GM12878 (cell line): ENCODE measurements around the gene CTBP1. TPM values are rescaled to one million over a fixed set of nuclear protein-coding genes. Genes with fewer than 3 reads are reported as not detected.

Experiments used
- ATAC-seq: fragments of 200-7000 bp; cut with Tn5 transposase; 3 replicates; pipeline ENCODE4 v1.9.1; 2020; ENCODE audit warnings: mild to moderate bottlenecking, moderate library complexity
- Bru-seq: library from RNA; stranded (reverse); fragments of 400-500 nt; gene quantifications from one replicate; lab custom pipeline; 2021; lab: Mats Ljungman, UMichigan
- BruChase-seq, 2 experiments: library from RNA; stranded (reverse); fragments of 400-500 nt; gene quantifications; one replicate each; lab custom pipeline; 2021; lab: Mats Ljungman, UMichigan
- BruUV-seq: library from RNA; stranded (reverse); fragments of 400-500 nt; replicated peaks from 2 replicates; lab custom pipeline; 2021; lab: Mats Ljungman, UMichigan
- CTCF ChIA-PET: fragments of 300-600 bp; sonication (Branson Sonifier 250); formaldehyde crosslinking; extraction: SDS; loops from one replicate; lab custom pipeline; 2021; ENCODE audit warnings: inconsistent platforms; lab: Yijun Ruan, JAX
- POLR2A ChIA-PET: fragments of 350-600 bp; formaldehyde crosslinking; extraction: SDS; loops from one replicate; lab custom pipeline; 2021; ENCODE audit warnings: inconsistent platforms; lab: Charles Lee
- RAD21 ChIA-PET: fragments of 300-600 bp; sonication (Branson Sonifier 250); formaldehyde crosslinking; loops from one replicate; lab custom pipeline; 2023; ENCODE audit warnings: antibody characterized with exemption; ENCODE audit not compliant: unreplicated experiment; lab: Charles Lee
- SMC1A ChIA-PET: fragments of 300-600 bp; sonication (Branson Sonifier 250); formaldehyde crosslinking; loops from one replicate; lab custom pipeline; 2023; ENCODE audit not compliant: unreplicated experiment, uncharacterized antibody; lab: Charles Lee
- DNase-seq: peaks from one replicate; pipeline ENCODE4 v3.0.0-alpha.2; 2011; ENCODE audit warnings: low read depth, low spot score
- FAIRE-seq: peaks from 3 replicates; lab custom pipeline; 2011; peaks lifted over from hg19 to GRCh38; lab: Jason Lieb, UNC
- H2AFZ ChIP-seq: 2 replicates; pipeline ENCODE4 v1.6.0; 2011; ENCODE audit warnings: low read depth, low read length, control low read depth; ENCODE audit not compliant: control insufficient read depth
- H3K27ac ChIP-seq: 2 replicates; pipeline ENCODE4 v1.5.1; 2011; ENCODE audit warnings: control low read depth; ENCODE audit not compliant: control insufficient read depth, insufficient read depth
- H3K27me3 ChIP-seq, 2 experiments: replicated peaks in 1 of 2; 2 replicates each; pipeline versions ENCODE4 v1.6.0 to v1.6.1; 2011; ENCODE audit warnings: low read length in 1 of 2; ENCODE audit not compliant: control insufficient read depth in 2 of 2, insufficient read depth in 2 of 2
- H3K36me3 ChIP-seq, 2 experiments: 2 replicates each; pipeline ENCODE4 v1.5.1; 2011; ENCODE audit warnings: low read length in 1 of 2; ENCODE audit not compliant: control insufficient read depth in 2 of 2, insufficient read depth in 2 of 2
- H3K4me1 ChIP-seq: 2 replicates; pipeline ENCODE4 v1.6.1; 2011; ENCODE audit warnings: mild to moderate bottlenecking, low read length, moderate library complexity, mixed read lengths; ENCODE audit not compliant: control insufficient read depth, insufficient read depth
- H3K4me2 ChIP-seq: 2 replicates; pipeline ENCODE4 v1.6.0; 2011; ENCODE audit warnings: control low read depth; ENCODE audit not compliant: control insufficient read depth, insufficient read depth
- H3K4me3 ChIP-seq: fragments of 200-600 bp; sonication (generic); 2 replicates; pipeline ENCODE4 v1.5.1; 2016
- H3K79me2 ChIP-seq: 2 replicates; pipeline ENCODE4 v1.6.0; 2011; ENCODE audit warnings: low read length; ENCODE audit not compliant: control insufficient read depth, insufficient read depth
- H3K9ac ChIP-seq: 2 replicates; pipeline ENCODE4 v1.8.0; 2011; ENCODE audit warnings: low read length, control low read depth, mixed read lengths; ENCODE audit not compliant: control insufficient read depth, insufficient read depth
- H3K9me3 ChIP-seq: replicated peaks from 3 replicates; pipeline ENCODE4 v1.5.1; 2011; ENCODE audit warnings: mild to moderate bottlenecking, low read length; ENCODE audit not compliant: control insufficient read depth, insufficient read depth
- H4K20me1 ChIP-seq: 2 replicates; pipeline ENCODE4 v1.6.0; 2011; ENCODE audit not compliant: control insufficient read depth, insufficient read depth
- CREM ChIP-seq: IDR thresholded peaks from 2 replicates; pipeline ENCODE4 v1.6.1; 2014; ENCODE audit warnings: antibody characterized with exemption, low read depth
- EGR1 ChIP-seq, 2 experiments: IDR thresholded peaks; 1 replicate in 1 of 2; 2 replicates in 1 of 2; pipeline ENCODE4 v1.6.1; 2011 to 2012; ENCODE audit warnings: low read depth in 2 of 2, low read length in 2 of 2, borderline replicate concordance in 1 of 2, mild to moderate bottlenecking in 1 of 2, moderate library complexity in 1 of 2
- MTA3 ChIP-seq: IDR thresholded peaks from 2 replicates; pipeline ENCODE4 v1.6.1; 2012; ENCODE audit warnings: low read length, inconsistent platforms, borderline replicate concordance
- MYC ChIP-seq: IDR thresholded peaks from 2 replicates; pipeline ENCODE4 v1.6.1; 2011; ENCODE audit warnings: mild to moderate bottlenecking, low read length, moderate library complexity, inconsistent platforms; ENCODE audit not compliant: insufficient read depth, insufficient replicate concordance, insufficient read length, severe bottlenecking
- NKRF ChIP-seq: fragments of 450-650 bp; conservative IDR thresholded peaks from 2 replicates; pipeline ENCODE4 v1.6.1; 2017; ENCODE audit warnings: mild to moderate bottlenecking, moderate library complexity
- POLR2AphosphoS5 ChIP-seq: IDR thresholded peaks from 2 replicates; pipeline ENCODE4 v1.6.1; 2011; ENCODE audit warnings: mild to moderate bottlenecking, low read length, inconsistent platforms
- POU2F2 ChIP-seq: IDR thresholded peaks from 3 replicates; pipeline ENCODE4 v1.6.1; 2011; ENCODE audit warnings: low read depth, mild to moderate bottlenecking, low read length, borderline replicate concordance
- SPI1 ChIP-seq: IDR thresholded peaks from 2 replicates; pipeline ENCODE4 v1.6.1; 2011; ENCODE audit warnings: low read depth, mild to moderate bottlenecking, low read length, moderate library complexity, borderline replicate concordance; ENCODE audit not compliant: insufficient read depth
- SREBF1 ChIP-seq: IDR thresholded peaks from 2 replicates; pipeline ENCODE4 v1.6.1; 2012; ENCODE audit warnings: mild to moderate bottlenecking, low read length
- TBL1XR1 ChIP-seq: IDR thresholded peaks from 2 replicates; pipeline ENCODE4 v1.6.1; 2012; ENCODE audit warnings: low read depth, low read length, improper control_type of control experiment
- TCF12 ChIP-seq: IDR thresholded peaks from 2 replicates; pipeline ENCODE4 v1.6.1; 2011; ENCODE audit warnings: low read depth, mild to moderate bottlenecking, low read length
- WGBS: methylation state at CpG from one replicate; pipeline ENCODE4 v1.1.6; 2016; ENCODE audit warnings: low lambda C conversion rate; ENCODE audit not compliant: insufficient replicate concordance, insufficient coverage; ENCODE audit errors: missing lambda C conversion rate; 5-methylcytosine and 5-hydroxymethylcytosine counted together
- in situ Hi-C: fragments of 300-500 bp; cut with MboI; formaldehyde crosslinking; loops from 9 replicates; pipeline ENCODE4 v1.14.3; 2018; ENCODE audit warnings: mixed read lengths
- intact Hi-C: fragments of 100-400 bp; cut with micrococcal nuclease; formaldehyde crosslinking; loops from one replicate; pipeline ENCODE4 v1.14.2; 2022; ENCODE audit not compliant: unreplicated experiment
- long read RNA-seq, 2 experiments: library from polyadenylated mRNA; unstranded; transcript quantifications; one replicate each; pipeline ENCODE4 v2.0.0, GENCODE V29; 2019 to 2020
- polyA minus RNA-seq, 3 experiments: library from RNA; depleted of rRNA, polyadenylated mRNA; stranded (reverse); fragments of >200 nt; gene quantifications; 2 replicates each; pipeline ENCODE4 v1.2.3, GENCODE V29; 2011
- polyA plus RNA-seq, 11 experiments: library from polyadenylated mRNA; depleted of rRNA in 4 of 11; unstranded in 6 of 11; stranded (reverse) in 5 of 11; fragments of >200 nt; fragmentation: Nextera tagmentation in 4 of 11; fragmentation: Illumina TruSeq in 1 of 11; extraction: Ambion mirVana in 4 of 11; extraction: Trizol in 1 of 11; gene quantifications; 1 replicate in 1 of 11; 2 replicates in 10 of 11; pipeline versions ENCODE4 v1.2.1 to v1.2.3, GENCODE V29; 2011 to 2016; ENCODE audit warnings: inconsistent platforms in 2 of 11, missing spikeins in 2 of 11, low read depth in 1 of 11
- total RNA-seq, 4 experiments: library from RNA; depleted of rRNA in 3 of 4; stranded (reverse); fragments of >200 nt in 3 of 4; fragmentation: Illumina TruSeq in 1 of 4; extraction: Trizol in 1 of 4; gene quantifications; 2 replicates each; pipeline versions ENCODE4 v1.2.1 to v1.2.3, GENCODE V29; 2013 to 2021
- TF ChIP-seq, protein P1 (sequence below): fragments of 450-650 bp; IDR thresholded peaks from 2 replicates; pipeline ENCODE4 v1.6.1; 2018; ENCODE audit warnings: borderline replicate concordance, mild to moderate bottlenecking; ENCODE audit not compliant: partially characterized antibody

CTBP1 gene
- total RNA-seq (2013; cell fraction: nucleolus; rRNA removed) = 114 and 143 TPM in 2 replicates
- total RNA-seq (2014; rRNA removed) = 143 and 160 TPM in 2 replicates
- 53.9 and 62.2 TPM in 2 replicates for total RNA-seq (2014; rRNA removed; fragmentation: Illumina TruSeq; extraction: Trizol)
- 182 TPM in 2 replicates for total RNA-seq (2021)
- polyA plus RNA-seq (2011; ENCODE audit: low read depth) = 42.6 TPM
- 59.1 and 78.2 TPM in 2 replicates for polyA plus RNA-seq (2011; rRNA removed)
- polyA plus RNA-seq (2011; cell fraction: cytosol; rRNA removed) = 120 and 316 TPM in 2 replicates
- 515 and 586 TPM in 2 replicates for polyA plus RNA-seq (2011; cell fraction: nucleus; rRNA removed)
- 132 and 134 TPM in 2 replicates for polyA plus RNA-seq (2012)
- 45.1 and 63.9 TPM in 2 replicates for polyA plus RNA-seq (2014; fragmentation: Illumina TruSeq; extraction: Trizol)
- polyA plus RNA-seq (2014; fragmentation: Nextera tagmentation; extraction: Ambion mirVana) = 10 to 100 TPM in 1 of 2 experiments, 1 to 10 TPM in 1; 7.4 to 21.2 TPM
- polyA plus RNA-seq (2014; rRNA removed) = 164 and 182 TPM in 2 replicates
- polyA plus RNA-seq (2016; fragmentation: Nextera tagmentation; extraction: Ambion mirVana) = 10 to 100 TPM; 36.8 to 43.1 TPM
- polyA minus RNA-seq (2011; rRNA and poly(A)+ RNA removed) = 94.5 and 212 TPM in 2 replicates
- 114 and 138 TPM in 2 replicates for polyA minus RNA-seq (2011; cell fraction: cytosol; rRNA and poly(A)+ RNA removed)
- 50.2 and 76.5 TPM in 2 replicates for polyA minus RNA-seq (2011; cell fraction: nucleus; rRNA and poly(A)+ RNA removed)
- Bru-seq, nascent RNA = percentile 75 among the genes with signal in this experiment
- percentile 90 among the genes with signal in this experiment for BruChase-seq, experiment 1, labeled RNA remaining after a 6-hour chase
- BruChase-seq, experiment 2, labeled RNA remaining after a 2-hour chase = percentile 84 among the genes with signal in this experiment
- long read RNA-seq, experiment 1, partial matches to known transcripts = 8 of 26 reads
- long read RNA-seq, experiment 1, other reads (novel, unspliced or antisense) = 18 of 26 reads
- long read RNA-seq, experiment 2, partial matches to known transcripts = 0 of 24 reads
- long read RNA-seq, experiment 2, other reads (novel, unspliced or antisense) = 24 of 24 reads

DNA sequence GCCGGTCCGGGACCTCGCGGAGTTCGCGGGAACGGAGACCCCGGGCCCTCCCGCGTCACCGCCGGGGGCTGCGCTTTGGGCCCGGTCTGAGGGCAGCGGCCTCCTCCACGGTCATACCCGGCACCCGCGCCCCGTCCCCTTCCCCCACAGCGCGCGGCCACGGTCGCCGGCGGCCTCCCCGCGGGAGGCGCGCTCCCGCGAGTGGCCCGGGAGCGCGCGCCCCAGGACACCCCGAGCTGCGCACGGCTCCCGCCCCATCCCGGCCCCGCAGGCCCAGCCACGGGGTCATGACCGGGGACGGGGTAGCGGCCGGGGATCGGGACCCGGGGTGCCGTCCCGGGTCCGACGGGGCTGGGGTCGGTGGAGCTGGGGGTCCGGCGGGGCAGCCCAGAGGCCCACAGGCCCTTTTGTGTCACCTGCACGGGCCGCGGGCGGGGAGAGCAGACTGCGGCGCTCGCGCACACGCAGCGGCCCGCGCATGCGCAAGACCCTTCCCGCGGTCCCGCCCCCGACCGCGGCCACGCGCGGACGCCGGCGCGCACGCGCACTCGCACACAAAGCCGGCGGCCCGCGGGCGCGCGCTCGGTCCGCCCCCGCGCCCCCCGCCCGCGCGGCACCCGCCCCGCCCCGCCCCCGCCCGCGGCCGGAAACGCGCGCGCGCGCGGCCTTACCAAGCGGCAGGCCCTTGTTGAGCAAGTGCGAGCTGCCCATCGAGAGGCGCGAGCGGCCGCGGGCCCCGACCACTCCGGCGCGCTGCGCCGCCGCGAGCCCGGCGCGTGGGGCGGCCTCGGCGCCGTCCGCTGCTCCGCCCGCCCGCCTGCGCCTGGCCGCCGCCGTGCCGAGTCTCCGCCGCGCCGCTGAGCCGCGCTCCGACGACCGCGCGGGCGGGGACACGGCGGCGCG lies at the start of gene CTBP1:
TSS of gene CTBP1 (minus strand) at position 886 of the 903 bp plus-strand sequence. CDS start 7,799 bp downstream, outside the sequence.
- peaks cover 7% of the 10 kb centered on the region; the same call in 1 of the 2 replicates for H4K20me1 ChIP-seq
- ATAC-seq = peak; percentile 51
- ChIA-PET POLR2A (interaction anchor here (0.6 to 6.2 kb wide), 7 partner anchors 31 to 1768 kb away, joined by 3 to 42 read pairs (median 4); partner anchors contain the start of genes MAEA and UVSSA), CTCF (interaction anchor here (0.7 to 3.7 kb wide), 5 partner anchors 19 to 117 kb away, joined by 3 to 21 read pairs (median 9); partner anchors contain the start of gene UVSSA), SMC1A (no interaction called here), RAD21 (interaction anchor here (1.2 to 3.6 kb wide), 8 partner anchors 19 to 117 kb away, joined by 4 to 23 read pairs (median 8); partner anchors contain the start of gene UVSSA)
- no TSS peak for BruUV-seq
- intact Hi-C loops = loop anchor here (1.0 to 5.0 kb wide), 5 partner anchors 19 to 116 kb away; no protein-coding TSS in a partner anchor
- peaks cover 0 to 6% of the 10 kb centered on the region in 2 experiments; a peak in 2 of 4 replicates for H3K36me3 ChIP-seq
- H3K4me3 ChIP-seq = peak within 1 kb of the TSS; percentile 83
- in situ Hi-C loops = no loop called here
- no peaks in the 10 kb centered on the region for H3K27me3 ChIP-seq
- H3K4me1 ChIP-seq = peaks cover 24% of the 10 kb centered on the region
- H3K27ac ChIP-seq = peak within 1 kb of the TSS; percentile 95
- H3K9me3 ChIP-seq = peaks cover 15% of the 10 kb centered on the region; the same call in 2 of the 3 replicates
- 1% methylated on average over 75 of the region's 163 CpGs for WGBS
- DNase-seq = no peak
- H3K9ac ChIP-seq = peak within 1 kb of the TSS; percentile 89
- H3K79me2 ChIP-seq = peaks cover 59% of the 10 kb centered on the region
- peak within 1 kb of the TSS; percentile 98 for H3K4me2 ChIP-seq
- no peak for FAIRE-seq
- H2AFZ ChIP-seq = peak within 1 kb of the TSS; percentile 65
- TF ChIP-seq EGR1 (IDR thresholded peaks at IDR 0.05; ENCODE audit: borderline replicate concordance in 1 of 2, low read depth in 2 of 2, low read length in 2 of 2) (peak in 1 of 2 experiments; percentile 87; a peak in 2 of 3 replicates), MTA3 (no peak), CREM (0 out of 2 replicates have a peak, but pooled peaks have one; percentile 6), SPI1 (no peak), POLR2AphosphoS5 (peak; percentile 50; the same call in 1 of the 2 replicates), MYC (peak; percentile 23), TCF12 (0 out of 2 replicates have a peak, but pooled peaks have one; percentile 22), SREBF1 (no peak), NKRF (peak; percentile 82; the same call in 1 of the 2 replicates), POU2F2 (peak; percentile 40; the same call in 1 of the 3 replicates), TBL1XR1 (peak; percentile 58; the same call in 1 of the 2 replicates)
- TF ChIP-seq, protein P1, sequence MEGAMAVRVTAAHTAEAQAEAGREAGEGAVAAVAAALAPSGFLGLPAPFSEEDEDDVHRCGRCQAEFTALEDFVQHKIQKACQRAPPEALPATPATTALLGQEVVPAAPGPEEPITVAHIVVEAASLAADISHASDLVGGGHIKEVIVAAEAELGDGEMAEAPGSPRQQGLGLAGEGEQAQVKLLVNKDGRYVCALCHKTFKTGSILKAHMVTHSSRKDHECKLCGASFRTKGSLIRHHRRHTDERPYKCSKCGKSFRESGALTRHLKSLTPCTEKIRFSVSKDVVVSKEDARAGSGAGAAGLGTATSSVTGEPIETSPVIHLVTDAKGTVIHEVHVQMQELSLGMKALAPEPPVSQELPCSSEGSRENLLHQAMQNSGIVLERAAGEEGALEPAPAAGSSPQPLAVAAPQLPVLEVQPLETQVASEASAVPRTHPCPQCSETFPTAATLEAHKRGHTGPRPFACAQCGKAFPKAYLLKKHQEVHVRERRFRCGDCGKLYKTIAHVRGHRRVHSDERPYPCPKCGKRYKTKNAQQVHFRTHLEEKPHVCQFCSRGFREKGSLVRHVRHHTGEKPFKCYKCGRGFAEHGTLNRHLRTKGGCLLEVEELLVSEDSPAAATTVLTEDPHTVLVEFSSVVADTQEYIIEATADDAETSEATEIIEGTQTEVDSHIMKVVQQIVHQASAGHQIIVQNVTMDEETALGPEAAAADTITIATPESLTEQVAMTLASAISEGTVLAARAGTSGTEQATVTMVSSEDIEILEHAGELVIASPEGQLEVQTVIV = no peak
